HEK293 (cell line): ENCODE measurements around the gene PILRA.

Experiments used
- CTCF ChIA-PET: fragments of 350-600 bp; formaldehyde crosslinking; extraction: SDS; loops from one replicate; lab custom pipeline; 2021; ENCODE audit warnings: antibody characterized with exemption; lab: Yijun Ruan, JAX
- POLR2A ChIA-PET: fragments of 300-600 bp; formaldehyde crosslinking; extraction: SDS; loops from one replicate; lab custom pipeline; 2020; ENCODE audit warnings: antibody characterized with exemption, inconsistent platforms; lab: Yijun Ruan, JAX
- H3K27ac ChIP-seq: fragments of 200-500 bp; sonication (Bioruptor generic); 2 replicates; pipeline ENCODE4 v1.5.1; 2014; ENCODE audit warnings: low read depth, low read length, control low read depth, inconsistent platforms; ENCODE audit errors: extremely low read depth
- H3K36me3 ChIP-seq, 2 experiments: fragments of 200-500 bp in 1 of 2; sonication (Bioruptor generic) in 1 of 2; 1 replicate in 1 of 2; 2 replicates in 1 of 2; pipeline ENCODE4 v1.5.1; 2014 to 2017; ENCODE audit warnings: inconsistent platforms in 2 of 2, low read length in 2 of 2; ENCODE audit not compliant: control insufficient read depth in 2 of 2, insufficient read depth in 1 of 2
- H3K4me1 ChIP-seq: fragments of 200-500 bp; sonication (Bioruptor generic); 2 replicates; pipeline ENCODE4 v1.5.1; 2014; ENCODE audit warnings: mild to moderate bottlenecking, low read length, inconsistent platforms; ENCODE audit not compliant: control insufficient read depth, insufficient read depth
- H3K4me3 ChIP-seq: 2 replicates; pipeline ENCODE4 v1.5.1; 2011; ENCODE audit warnings: low read depth, mild to moderate bottlenecking, control low read depth, low read length, moderate library complexity
- H3K9me3 ChIP-seq: fragments of 200-500 bp; sonication (Bioruptor generic); 2 replicates; pipeline ENCODE4 v1.5.1; 2014; ENCODE audit warnings: low read depth, low read length, inconsistent platforms; ENCODE audit not compliant: control insufficient read depth, insufficient read depth
- BCL11A ChIP-seq: fragments of 450-650 bp; formaldehyde crosslinking; IDR thresholded peaks from 2 replicates; pipeline ENCODE4 v1.5.1; 2016; ENCODE audit warnings: low read depth, missing biosample characterization, missing genetic modification characterization
- MEIS1 ChIP-seq: sonication (generic); formaldehyde crosslinking; IDR thresholded peaks from 2 replicates; pipeline ENCODE4 v1.8.1; 2022; ENCODE audit warnings: missing genetic modification reagents, mild to moderate bottlenecking, borderline replicate concordance
- PRDM2 ChIP-seq: fragments of 450-650 bp; formaldehyde crosslinking; IDR thresholded peaks from 2 replicates; pipeline ENCODE4 v1.5.1; 2016; ENCODE audit warnings: missing biosample characterization, missing genetic modification characterization, borderline replicate concordance
- YY2 ChIP-seq: fragments of 450-650 bp; formaldehyde crosslinking; IDR thresholded peaks from 2 replicates; pipeline ENCODE4 v1.5.1; 2016; ENCODE audit warnings: missing biosample characterization, missing genetic modification characterization
- ZBTB10 ChIP-seq: fragments of 450-650 bp; formaldehyde crosslinking; IDR thresholded peaks from 2 replicates; pipeline ENCODE4 v1.5.1; 2016; ENCODE audit warnings: missing biosample characterization, missing genetic modification characterization
- ZNF10 ChIP-seq: fragments of 450-650 bp; formaldehyde crosslinking; IDR thresholded peaks from 2 replicates; pipeline ENCODE4 v1.5.1; 2017; ENCODE audit warnings: missing biosample characterization, missing genetic modification characterization
- ZNF132 ChIP-seq: fragments of 450-650 bp; formaldehyde crosslinking; IDR thresholded peaks from 2 replicates; pipeline ENCODE4 v1.5.1; 2017; ENCODE audit warnings: missing biosample characterization, missing genetic modification characterization, borderline replicate concordance
- ZNF146 ChIP-seq: fragments of 450-650 bp; formaldehyde crosslinking; IDR thresholded peaks from 2 replicates; pipeline ENCODE4 v1.5.1; 2016; ENCODE audit warnings: missing biosample characterization, missing genetic modification characterization
- ZNF211 ChIP-seq: fragments of 450-650 bp; formaldehyde crosslinking; IDR thresholded peaks from 2 replicates; pipeline ENCODE4 v1.5.1; 2016; ENCODE audit warnings: low read depth, missing biosample characterization, missing genetic modification characterization
- ZNF239 ChIP-seq: fragments of 450-650 bp; formaldehyde crosslinking; IDR thresholded peaks from 2 replicates; pipeline ENCODE4 v1.5.1; 2016; ENCODE audit warnings: missing biosample characterization, missing genetic modification characterization
- ZNF416 ChIP-seq: fragments of 450-650 bp; formaldehyde crosslinking; IDR thresholded peaks from 2 replicates; pipeline ENCODE4 v1.5.1; 2016; ENCODE audit warnings: missing biosample characterization, missing genetic modification characterization
- ZNF426 ChIP-seq: fragments of 450-650 bp; formaldehyde crosslinking; IDR thresholded peaks from 2 replicates; pipeline ENCODE4 v1.5.1; 2017; ENCODE audit warnings: missing biosample characterization, missing genetic modification characterization, mild to moderate bottlenecking, inconsistent platforms, moderate library complexity
- ZNF626 ChIP-seq: fragments of 450-650 bp; sonication (Bioruptor Pico); formaldehyde crosslinking; IDR thresholded peaks from 2 replicates; pipeline ENCODE4 v1.5.1; 2018; ENCODE audit warnings: missing biosample characterization, missing genetic modification characterization, inconsistent platforms
- ZNF645 ChIP-seq: fragments of 450-650 bp; formaldehyde crosslinking; IDR thresholded peaks from 2 replicates; pipeline ENCODE4; 2016; ENCODE audit warnings: missing biosample characterization, missing genetic modification characterization
- ZNF660 ChIP-seq: fragments of 450-650 bp; IDR thresholded peaks from 2 replicates; pipeline ENCODE4 v1.5.1; 2018; ENCODE audit warnings: missing biosample characterization, mild to moderate bottlenecking, missing genetic modification characterization
- ZNF785 ChIP-seq: fragments of 450-650 bp; formaldehyde crosslinking; IDR thresholded peaks from 2 replicates; pipeline ENCODE4 v1.5.1; 2016; ENCODE audit warnings: missing biosample characterization, missing genetic modification characterization
- ZSCAN4 ChIP-seq: fragments of 450-650 bp; formaldehyde crosslinking; IDR thresholded peaks from 2 replicates; pipeline ENCODE4 v1.5.1; 2017; ENCODE audit warnings: missing biosample characterization, missing genetic modification characterization

The PILRA gene

GRCh38 chr7:100353685-100354330, 19.5 kb upstream of the PILRA start (continued):
- TF ChIP-seq PRDM2 (no peak), ZBTB10 (tag by site-specific recombination) (no peak), ZNF626 (tag by site-specific recombination) (no peak), ZNF132 (tag by site-specific recombination) (no peak), ZNF239 (tag by site-specific recombination) (no peak), ZNF416 (tag by site-specific recombination) (no peak)
- TF ChIP-seq, all 188 proteins: peak for 4

- no peaks in the 10 kb centered on the region for H3K4me1 ChIP-seq
- POLR2A ChIA-PET, result interaction anchor here (1.1 kb wide), 1 partner anchor 51 kb away, joined by 3 read pairs; no protein-coding TSS in a partner anchor
- CTCF ChIA-PET, result interaction anchor here (0.6 to 1.0 kb wide), 2 partner anchors 11 to 21 kb away, joined by 3 to 5 read pairs; no protein-coding TSS in a partner anchor
- no peak overlapping the region for H3K27ac ChIP-seq
- H3K4me3 ChIP-seq, result no peak overlapping the region
- H3K9me3 ChIP-seq, result no peaks in the 10 kb centered on the region
- H3K36me3 ChIP-seq, result peaks cover 31 to 91% of the 10 kb centered on the region in 2 experiments
- TF ChIP-seq ZNF146, result no peak
- no peak for TF ChIP-seq ZSCAN4 (tag by site-specific recombination)
- no peak for TF ChIP-seq ZNF645 (tag by site-specific recombination)
- TF ChIP-seq ZNF660, result no peak
- no peak for TF ChIP-seq ZNF10
- TF ChIP-seq ZNF211 (tag by site-specific recombination), result no peak
- TF ChIP-seq MEIS1 (CRISPR knock-in tag), result no peak
- no peak for TF ChIP-seq ZNF426 (tag by site-specific recombination)
- no peak for TF ChIP-seq ZNF785 (tag by site-specific recombination)
- no peak for TF ChIP-seq BCL11A (tag by site-specific recombination)
- TF ChIP-seq YY2 (tag by site-specific recombination), result no peak
Measured at GRCh38 chr7:100356416-100357068, 16.7 kb upstream of the PILRA start.
